Muscle of back (tissue), 11 donors: Measurements from ENCODE around the gene SUPT3H. TPM values are rescaled to one million over a fixed set of nuclear protein-coding genes. Genes with fewer than 3 reads are reported as not detected.
"Not testable (repeated sequence)": the region's sequence is repeated elsewhere in the genome, so short reads cannot be mapped to it uniquely, and the experiment has no call there.

Source experiments
- DNase-seq, 3 donors: peaks; one replicate each; pipeline versions ENCODE4 v3.0.0 to v3.0.0-alpha.2; 2013
- polyA plus RNA-seq, 10 donors: library from polyadenylated mRNA; unstranded; fragments of 120-200 nt; gene quantifications; one replicate each; pipeline ENCODE4 v1.2.1, GENCODE V29; 2013; ENCODE audit not compliant: insufficient read length in 10 of 10

SUPT3H gene
- polyA plus RNA-seq, 10 donors, result 9.7 to 13.7 (median 11.6) TPM

DNA sequence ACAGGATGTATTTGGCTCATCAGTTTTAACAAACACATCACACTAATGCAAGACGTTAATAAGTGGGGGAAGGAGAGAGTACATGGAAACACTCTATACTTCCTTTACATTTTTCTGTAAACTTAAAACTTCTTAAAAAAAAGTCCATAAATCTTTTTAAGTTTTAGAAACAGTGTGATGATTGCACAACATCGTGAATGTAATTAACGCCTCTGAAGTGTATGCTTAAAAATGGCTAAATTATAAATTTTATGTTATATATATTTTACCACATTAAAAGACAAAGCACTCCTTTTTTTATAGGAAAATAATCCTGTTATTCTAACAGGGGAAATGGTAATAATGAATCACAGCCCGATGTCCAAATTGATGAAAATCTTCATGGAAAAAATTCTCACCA is 193.7 kb downstream of the SUPT3H start:
- DNase-seq, result no peak

DNA sequence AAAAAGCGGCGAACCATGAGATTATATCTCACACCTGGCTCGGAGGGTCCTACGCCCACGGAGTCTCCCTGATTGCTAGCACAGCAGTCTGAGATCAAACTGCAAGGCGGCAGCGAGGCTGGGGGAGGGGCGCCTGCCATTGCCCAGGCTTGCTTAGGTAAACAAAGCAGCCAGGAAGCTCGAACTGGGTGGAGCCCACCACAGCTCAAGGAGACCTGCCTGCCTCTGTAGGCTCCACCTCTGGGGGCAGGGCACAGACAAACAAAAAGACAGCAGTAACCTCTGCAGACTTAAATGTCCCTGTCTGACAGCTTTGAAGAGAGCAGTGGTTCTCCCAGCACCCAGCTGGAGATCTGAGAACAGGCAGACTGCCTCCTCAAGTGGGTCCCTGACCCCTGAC is 201.4 kb downstream of the SUPT3H start:
- not testable (repeated sequence) for DNase-seq

DNA sequence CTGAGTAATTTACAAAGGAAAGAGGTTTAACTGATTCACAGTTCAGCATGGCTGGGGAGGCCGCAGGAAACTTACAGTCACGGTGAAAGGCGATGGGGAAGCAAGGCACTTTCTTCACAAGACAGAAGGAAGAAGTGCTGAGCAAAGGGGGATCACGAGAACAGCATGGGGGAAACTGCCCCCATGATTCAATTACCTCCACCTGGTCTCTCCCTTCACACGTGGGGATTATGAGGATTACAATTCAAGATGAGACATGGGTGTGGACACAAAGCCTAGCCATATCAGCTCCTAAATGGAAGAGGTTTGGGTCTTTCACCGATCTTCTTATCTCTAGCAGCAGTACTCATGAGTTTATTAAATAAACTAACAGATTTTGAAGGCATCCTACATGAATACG is 202.5 kb downstream of the SUPT3H start:
- no peak for DNase-seq

DNA sequence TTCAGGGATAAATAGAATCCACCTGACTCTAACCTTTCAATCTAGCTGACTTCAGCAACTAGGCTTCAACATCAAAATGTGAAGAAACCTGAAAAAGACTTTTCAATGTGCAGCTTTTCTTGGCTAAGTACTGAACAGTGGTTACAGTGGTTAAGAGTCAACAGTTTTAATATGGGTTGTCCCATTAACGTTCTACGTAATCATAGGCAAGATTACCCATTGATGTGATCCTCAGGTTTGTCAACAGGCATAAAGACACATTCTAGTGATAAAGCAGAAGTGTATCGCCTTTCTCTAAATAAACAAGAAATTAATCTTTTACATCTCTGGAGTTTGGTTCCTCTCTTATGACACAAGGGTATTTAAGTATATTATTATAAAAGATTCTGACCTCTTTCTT is 203.7 kb downstream of the SUPT3H start:
- no peak for DNase-seq

DNA sequence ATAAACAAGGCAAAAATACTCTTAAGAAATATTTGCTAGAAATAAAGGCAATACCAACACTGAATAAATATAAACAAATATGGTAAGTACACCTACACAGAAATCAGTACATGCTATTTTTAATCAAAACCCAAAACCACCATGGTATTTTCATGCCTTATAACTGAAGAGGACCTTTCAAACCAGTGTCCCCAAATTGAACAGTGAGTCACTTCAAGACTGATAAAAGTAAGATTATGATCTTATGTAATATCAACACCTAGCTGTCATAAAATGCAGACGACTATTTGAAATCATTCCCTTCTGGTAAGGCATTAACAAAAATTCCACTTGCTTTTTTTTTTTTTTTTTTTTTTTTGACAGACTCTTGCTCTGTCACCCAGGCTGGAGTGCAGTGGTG is 206.4 kb downstream of the SUPT3H start:
- no peak for DNase-seq

DNA sequence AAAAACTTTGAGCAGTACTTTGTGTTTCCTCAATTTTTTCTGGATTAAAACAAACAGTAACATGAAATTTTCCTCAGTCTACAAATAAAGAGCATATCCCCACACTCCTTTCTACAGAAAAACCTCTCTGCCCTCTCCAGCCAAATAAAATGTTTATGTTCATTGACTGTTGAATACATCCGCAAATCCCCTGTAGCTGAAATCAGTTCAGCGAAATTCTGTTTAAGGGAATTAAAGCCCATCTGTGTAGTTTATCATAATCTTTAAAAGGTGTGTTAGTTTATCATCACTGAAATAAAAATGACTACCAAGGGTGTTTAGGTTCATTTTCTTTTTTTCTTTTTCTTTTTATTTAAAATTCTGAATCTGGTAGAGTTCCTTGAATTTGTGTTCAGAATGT is 207.4 kb downstream of the SUPT3H start:
- no peak for DNase-seq

DNA sequence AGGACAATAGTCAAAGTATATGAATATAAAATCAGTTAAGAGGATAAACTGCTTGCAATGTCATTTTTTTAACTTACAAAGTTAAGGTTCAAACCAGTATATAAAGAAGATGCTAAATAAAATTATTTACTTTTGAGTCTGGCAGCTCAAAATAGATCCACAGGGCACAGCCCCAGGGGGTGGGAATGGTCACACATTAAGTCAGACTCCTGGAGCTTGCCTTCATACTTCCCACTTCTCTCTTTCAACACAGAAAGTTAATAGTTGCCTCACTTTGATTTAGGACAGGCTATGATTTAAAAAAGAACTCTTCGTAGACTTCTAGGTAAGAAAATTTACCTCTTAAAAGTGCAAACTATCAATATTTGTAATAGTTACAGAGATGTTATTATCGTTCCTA is 207.9 kb downstream of the SUPT3H start:
- no peak for DNase-seq

DNA sequence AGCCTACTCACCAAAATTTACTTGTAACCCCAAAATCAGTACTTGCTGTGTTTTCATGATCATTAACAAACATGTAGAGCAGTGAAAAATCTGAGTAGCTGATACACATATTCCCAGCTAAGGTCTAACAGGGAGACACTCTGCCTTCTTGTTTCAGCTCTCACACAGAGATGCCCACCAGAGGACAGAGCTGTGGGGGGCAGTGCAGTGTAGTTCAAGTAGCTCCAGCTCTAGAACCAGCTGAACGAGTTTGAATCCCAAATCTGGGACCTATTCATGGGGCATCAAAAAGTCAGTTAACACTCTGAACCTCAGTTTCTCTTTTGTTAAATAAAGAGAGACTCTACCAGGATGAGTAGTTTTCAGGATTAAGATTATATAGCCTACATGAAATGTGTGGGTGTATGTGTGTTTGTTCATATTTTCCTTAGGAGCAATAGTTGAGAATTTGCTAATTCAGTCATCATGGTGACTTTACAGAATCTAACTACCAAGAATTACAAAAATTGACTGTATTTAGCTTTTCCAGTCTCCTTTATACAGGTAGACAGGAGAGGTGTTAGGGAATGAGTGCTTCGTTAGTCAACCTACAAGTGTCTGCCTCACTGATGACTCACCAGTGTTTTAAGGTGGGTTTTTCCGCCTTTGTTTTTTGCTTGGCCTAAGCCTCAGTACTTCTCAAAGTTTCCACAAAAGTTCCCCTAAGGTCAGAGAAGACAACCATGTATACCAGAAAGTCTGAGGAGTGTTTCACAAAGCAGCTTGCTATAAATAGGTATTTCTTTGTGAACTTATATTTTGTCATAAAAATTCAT is 213.6 kb downstream of the SUPT3H start:
- no peak for DNase-seq

DNA sequence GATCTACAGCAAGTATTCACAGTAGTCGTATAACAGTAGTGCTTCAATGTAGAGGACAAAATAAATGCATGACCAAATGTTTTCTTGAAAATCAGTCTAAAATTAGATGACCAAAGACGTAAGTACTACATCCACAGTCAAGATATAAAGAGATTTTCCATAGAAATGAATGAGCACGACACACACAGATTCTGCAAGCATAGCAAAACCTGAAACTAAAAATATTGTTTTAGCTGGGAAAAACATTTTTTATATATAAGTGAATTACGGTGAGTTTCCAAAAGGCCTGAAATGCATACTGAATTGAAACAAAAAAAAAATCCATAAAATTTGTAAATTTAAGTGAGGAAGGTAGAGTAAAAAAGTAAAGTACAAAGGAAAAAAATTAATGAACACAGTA is 217.4 kb downstream of the SUPT3H start:
- DNase-seq, result no peak

DNA sequence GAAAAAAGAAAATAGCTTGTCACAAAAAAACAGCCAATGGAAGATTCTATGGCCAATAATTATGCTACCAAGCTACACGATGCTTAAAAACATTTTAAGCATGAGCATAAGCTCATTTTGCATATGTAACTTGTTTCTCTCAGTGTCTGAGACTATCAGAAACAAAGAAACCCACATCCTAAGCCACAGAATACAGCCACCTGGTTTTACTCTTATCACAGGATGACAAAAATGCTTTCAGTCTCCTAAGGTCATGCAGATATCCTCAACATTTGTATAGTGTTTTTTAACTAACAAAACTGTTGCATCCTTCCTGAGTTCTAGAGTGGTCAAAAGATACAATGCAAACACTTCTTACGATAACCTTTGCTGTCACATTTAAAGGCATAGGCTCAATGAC is 221.7 kb downstream of the SUPT3H start:
- no peak for DNase-seq

DNA sequence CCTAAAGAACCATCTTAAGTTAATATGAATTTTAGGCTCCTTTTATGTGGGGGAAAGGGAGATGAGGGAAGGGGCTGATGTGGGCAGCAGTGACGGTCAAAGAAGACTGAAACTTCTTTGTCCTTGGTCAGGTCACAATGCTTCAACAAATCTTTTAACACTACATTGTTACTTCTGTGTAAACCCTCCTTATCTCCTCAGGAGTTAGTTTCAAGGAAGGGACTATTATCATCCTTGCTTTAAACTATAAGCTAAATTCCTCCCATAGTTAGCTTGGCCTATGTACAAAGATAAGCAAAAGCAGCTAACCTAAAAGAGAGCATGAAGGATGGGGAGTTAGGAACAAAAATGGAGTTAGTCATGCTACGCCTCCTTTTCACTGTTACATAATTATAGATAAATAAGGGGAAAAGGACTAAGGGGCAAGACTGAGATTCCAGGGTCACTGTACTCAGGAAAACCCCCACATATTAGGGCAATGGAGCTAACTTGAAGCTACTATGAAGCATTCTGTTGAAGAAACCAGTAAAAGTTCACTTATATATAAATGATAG is 222.3 kb downstream of the SUPT3H start:
- no peak for DNase-seq

DNA sequence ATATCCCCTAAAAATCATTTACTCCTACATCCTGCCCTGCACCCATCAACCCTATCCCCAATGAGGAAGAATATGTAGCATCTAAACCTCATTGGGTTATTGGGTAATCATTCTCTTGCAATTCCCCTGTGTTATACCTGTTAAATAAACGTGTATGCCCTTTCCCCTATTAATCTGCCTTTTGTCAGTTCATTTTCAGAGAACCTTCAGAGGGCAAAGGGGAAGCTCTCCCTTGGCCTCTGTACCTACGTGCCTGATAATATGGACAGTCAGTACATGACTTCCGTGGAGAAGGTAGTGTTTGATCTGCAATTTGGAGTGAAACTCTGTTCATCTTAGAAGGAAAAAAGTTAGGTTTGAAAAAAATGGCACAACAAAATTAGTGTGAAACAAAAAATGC is 223.1 kb downstream of the SUPT3H start:
- DNase-seq, result no peak

DNA sequence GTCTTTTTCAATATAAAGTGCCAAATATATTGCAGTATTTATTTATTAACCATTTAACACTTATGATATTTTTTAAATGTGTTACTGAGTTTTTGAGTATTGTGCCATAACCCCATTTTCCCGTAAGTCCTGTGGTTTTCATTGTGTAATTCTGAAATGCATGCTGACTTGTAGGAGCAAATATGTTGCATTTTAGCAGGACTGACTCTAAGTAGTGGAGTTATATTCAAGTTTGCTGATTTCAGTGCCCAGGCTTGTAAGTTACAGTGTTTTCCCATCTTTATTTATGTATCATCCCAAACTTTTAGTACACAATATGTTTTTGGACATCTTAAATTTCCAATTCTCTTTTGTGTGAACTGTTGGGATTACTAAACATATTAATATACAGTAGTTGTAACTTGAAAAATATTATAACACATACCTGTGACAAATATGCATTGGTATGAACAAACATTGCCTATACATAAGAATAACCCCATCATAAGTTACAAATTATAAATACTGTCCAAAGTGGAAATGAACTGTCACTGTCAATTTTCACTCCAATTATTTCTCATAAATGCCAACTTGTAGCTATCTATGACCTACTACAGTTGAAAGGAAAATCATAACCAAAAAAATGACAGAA is 228.9 kb downstream of the SUPT3H start:
- peak in 1 of 3 donors; percentile 14 for DNase-seq

DNA sequence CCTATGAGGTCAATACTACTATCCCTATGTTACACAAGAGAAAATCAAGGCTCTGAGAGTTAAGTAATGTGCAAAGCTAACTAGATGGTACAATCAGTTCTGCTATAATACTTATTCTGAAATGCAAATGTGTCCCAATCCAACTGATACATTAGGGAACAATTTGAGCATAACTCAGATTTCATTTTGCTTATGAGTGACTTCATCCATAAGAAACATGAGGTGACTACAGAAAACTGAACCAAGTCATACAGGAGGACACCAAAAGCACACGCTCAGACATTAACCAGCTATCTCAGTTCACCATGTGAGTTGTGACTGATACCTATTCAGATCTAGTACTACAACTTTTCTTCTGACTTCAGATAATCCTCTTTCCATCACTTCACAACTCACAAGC is 229.5 kb downstream of the SUPT3H start:
- DNase-seq, result no peak

DNA sequence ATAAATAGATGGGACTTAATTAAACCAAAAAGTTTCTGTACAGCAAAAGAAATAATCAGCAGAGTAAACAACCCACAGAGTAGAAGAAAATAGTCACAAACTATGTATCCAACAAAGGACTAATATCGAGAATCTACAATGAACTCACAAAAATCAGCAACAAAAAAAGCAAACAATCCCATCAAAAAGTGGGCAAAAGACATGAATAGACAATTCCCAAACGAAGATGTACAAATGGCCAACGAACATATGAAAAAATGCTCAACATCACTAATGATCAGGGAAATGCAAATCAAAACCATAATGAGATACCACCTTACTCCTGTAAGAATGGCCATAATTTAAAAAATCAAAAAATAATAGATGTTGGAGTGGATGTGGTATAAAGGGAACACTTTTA is 232.1 kb downstream of the SUPT3H start:
- not testable (repeated sequence) for DNase-seq

DNA sequence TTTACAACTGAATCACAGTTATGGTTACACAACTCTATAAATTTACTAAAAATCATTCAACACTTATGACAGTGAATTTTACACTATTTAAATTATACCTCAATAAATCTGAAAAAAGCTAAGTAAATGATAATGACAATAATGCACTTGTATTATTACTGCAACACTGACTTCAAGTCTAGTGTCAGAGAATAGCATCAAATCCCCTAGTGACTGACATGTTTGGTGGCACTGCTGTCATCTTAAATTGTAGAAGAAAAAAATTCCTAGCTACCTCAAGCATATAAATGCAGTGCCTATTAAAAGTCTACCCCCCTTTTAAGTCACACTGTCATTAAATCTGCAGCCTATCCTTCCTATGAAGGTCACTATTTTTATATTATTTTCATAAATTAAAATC is 239.0 kb downstream of the SUPT3H start:
- DNase-seq, result no peak

DNA sequence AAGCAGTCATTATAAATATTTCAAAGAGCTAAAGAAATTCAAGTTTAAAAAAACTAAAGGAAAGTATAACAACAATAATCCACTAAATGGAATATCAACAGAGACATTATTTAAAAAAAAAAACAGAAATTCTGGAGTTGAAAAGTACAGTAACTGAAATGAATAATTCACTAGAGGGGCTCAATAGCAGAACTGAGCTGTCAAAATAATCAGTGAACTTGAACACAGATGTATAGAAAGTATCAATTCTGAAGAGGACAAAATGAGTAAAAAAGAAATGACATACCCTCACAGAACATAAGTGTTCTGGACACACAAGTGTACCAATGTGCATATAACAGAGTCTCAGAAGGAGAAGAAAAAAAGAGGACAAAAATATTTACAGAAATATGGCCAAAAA is 241.2 kb downstream of the SUPT3H start:
- DNase-seq, result no peak

DNA sequence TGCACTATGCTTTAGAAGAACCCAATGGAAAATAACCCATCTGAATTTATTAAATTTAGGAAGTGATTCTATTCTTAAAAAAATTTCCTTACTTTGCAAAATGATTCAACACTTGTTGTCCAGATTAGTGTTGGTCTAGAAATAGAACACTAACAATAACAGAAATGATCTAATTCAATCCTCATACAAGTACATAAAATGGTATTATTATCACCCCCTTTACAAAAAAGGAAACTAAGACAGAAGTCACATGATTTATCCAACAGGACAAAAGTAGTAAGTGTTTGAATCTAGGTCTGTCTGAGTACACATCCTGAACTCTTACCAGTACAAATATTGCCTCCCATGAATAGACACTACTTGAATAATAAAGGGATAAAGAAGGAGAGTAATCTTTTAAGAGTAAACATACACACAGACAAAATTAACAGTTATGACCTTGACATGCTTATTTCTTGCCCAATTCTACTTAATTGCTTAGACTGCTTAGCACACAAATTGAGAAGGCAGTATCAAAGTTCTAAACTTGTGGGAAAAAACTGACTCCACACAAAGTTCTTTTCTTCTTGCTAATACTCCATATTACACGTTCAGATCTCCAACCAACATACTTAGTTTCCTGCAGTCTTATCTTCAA is 245.0 kb downstream of the SUPT3H start:
- no peak for DNase-seq

DNA sequence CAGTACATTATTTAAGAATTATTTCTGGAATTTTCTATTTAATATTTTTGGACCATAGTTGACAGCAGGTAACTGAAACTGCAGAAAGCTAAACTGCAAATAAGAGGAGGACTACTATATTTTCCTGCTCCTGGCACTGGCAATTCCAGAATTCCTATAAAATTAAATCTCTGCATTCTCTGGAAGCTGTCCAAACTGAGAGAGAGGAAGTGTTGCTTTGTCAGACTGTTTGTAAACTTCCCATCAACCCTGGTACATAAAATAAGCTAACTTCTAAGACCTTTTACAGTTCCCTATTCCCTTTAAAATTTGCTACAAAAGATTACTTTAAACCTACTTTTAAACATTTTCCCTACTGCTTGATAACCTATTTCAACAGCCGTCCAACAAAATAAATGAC is 245.7 kb downstream of the SUPT3H start:
- DNase-seq, result peak; percentile 7 to 33 (median 28)

DNA sequence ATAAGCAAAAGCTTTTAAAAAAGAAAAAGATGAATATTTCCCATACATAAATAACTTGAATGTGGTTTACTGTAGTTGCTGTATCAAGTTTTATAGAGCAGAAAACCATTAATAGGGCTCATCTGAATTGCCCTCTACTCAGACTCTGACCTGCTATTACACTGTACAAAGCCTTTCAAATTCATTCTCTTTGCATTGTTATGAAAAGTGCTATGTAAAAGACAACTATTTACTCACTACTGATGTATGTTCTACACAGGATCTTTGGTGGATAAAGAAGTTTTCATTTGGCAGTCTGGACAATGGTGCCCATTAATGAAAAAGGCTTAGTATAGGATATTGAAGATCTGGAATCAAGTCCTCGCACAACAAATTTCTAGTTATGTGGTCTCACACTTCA is 248.7 kb downstream of the SUPT3H start:
- no peak for DNase-seq

DNA sequence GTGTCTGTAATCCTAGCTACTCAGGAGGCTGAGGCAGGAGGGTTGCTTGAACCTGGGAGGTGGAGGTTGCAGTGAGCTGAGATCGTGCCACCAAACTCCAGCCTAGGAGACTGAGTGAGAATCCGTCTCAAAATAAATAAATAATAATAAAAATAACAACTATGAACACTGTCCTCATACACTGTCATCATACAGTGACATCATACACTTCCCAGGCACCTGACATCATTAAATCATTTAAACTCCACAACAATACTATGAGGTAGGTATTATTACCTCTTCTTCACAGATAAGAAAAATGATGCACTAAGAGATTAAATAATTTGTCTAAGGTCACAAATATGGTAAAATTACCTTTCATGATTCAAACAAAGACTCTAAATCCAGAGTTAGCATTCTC is 250.5 kb downstream of the SUPT3H start:
- DNase-seq, result no peak

DNA sequence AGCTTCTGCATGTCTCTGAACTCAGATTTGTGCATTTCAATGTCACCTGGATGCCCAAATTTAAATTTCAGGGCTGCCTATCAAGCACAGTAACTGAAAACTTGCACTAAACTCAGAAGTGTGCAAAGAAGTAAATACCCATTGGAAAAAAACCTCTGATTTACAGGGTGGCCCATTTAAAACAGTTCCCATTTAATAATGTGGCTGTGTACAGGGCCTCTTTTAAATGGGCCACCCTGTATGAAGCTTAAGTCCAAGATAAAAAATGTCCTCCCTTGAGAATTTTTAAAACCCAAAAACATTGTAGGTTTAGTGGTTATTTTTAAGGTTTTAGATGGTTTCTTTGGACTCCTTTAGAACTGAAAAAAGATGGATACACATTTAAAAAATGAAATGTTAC is 251.7 kb downstream of the SUPT3H start:
- DNase-seq, result no peak

DNA sequence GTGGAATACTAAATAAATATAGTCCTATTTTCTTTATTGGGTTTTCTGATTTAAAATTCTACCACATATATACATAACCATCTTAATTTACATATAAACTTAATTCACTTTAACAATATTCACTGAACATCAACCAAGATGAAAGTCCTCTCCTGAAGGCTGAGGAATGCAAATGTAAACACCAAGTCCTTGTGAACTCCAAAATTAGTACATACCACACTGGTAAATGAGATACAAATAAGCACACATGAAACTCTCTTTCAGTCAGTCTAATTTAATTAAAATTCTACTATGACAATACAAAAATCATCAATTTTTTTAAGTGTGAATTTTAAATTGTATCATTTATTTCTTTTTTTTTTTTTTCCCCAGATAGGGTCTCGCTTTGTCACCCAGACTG is 254.7 kb downstream of the SUPT3H start:
- DNase-seq, result no peak
